Osteoblast (primary cell): ENCODE results near the gene C12orf57. TPM values are rescaled to one million over a fixed set of nuclear protein-coding genes. Genes with fewer than 3 reads are reported as not detected.

ENCODE experiments used
- DNase-seq: peaks from one replicate; pipeline ENCODE4 v3.0.0; 2011; ENCODE audit warnings: low spot score, mixed read lengths; ENCODE audit not compliant: insufficient read length; ENCODE audit errors: missing footprints
- H2AFZ ChIP-seq: 2 replicates; pipeline ENCODE4 v1.6.0; 2011; ENCODE audit warnings: mild to moderate bottlenecking, low read length
- H3K27ac ChIP-seq: 2 replicates; pipeline ENCODE4 v1.5.1; 2011; ENCODE audit warnings: mild to moderate bottlenecking, low read depth, low read length, moderate library complexity
- H3K27me3 ChIP-seq: 2 replicates; pipeline ENCODE4 v1.6.0; 2012; ENCODE audit warnings: mild to moderate bottlenecking, control low read depth, inconsistent platforms, low read length, moderate library complexity; ENCODE audit not compliant: insufficient read depth
- H3K36me3 ChIP-seq: 2 replicates; pipeline ENCODE4 v1.5.1; 2011; ENCODE audit warnings: mild to moderate bottlenecking, low read length, control low read depth, moderate library complexity; ENCODE audit not compliant: insufficient read depth
- H3K4me1 ChIP-seq: 2 replicates; pipeline ENCODE4 v1.5.1; 2011; ENCODE audit warnings: mild to moderate bottlenecking, low read length, control low read depth, moderate library complexity; ENCODE audit not compliant: insufficient read depth
- H3K4me2 ChIP-seq: 2 replicates; pipeline ENCODE4 v1.6.0; 2011; ENCODE audit warnings: mild to moderate bottlenecking, low read length; ENCODE audit not compliant: insufficient read depth
- H3K4me3 ChIP-seq: fragments of 200-600 bp; sonication (generic); 3 replicates; pipeline ENCODE4 v1.5.1; 2012; ENCODE audit warnings: mild to moderate bottlenecking, low read length, inconsistent platforms; ENCODE audit not compliant: insufficient read depth
- H3K79me2 ChIP-seq: 2 replicates; pipeline ENCODE4 v1.6.0; 2012; ENCODE audit warnings: mild to moderate bottlenecking, low read length, control low read depth, inconsistent platforms; ENCODE audit not compliant: insufficient read depth
- H3K9me3 ChIP-seq: 2 replicates; pipeline ENCODE4 v1.5.1; 2011; ENCODE audit warnings: low read depth, low read length, control low read depth
- H4K20me1 ChIP-seq: 2 replicates; pipeline ENCODE4 v1.6.0; 2012; ENCODE audit warnings: mild to moderate bottlenecking, low read length, control low read depth; ENCODE audit not compliant: insufficient read depth
- CTCF ChIP-seq: IDR thresholded peaks from 2 replicates; pipeline ENCODE4 v1.5.1; 2011; ENCODE audit warnings: mild to moderate bottlenecking, low read depth, low read length, moderate library complexity; ENCODE audit errors: extremely low read depth
- total RNA-seq: library from RNA; depleted of rRNA; stranded (reverse); fragments of >200 nt; gene quantifications from 2 replicates; pipeline ENCODE4 v1.2.3, GENCODE V29; 2012

C12orf57 gene
- total RNA-seq, 1 donor: 81.4 TPM

- Histone ChIP-seq H3K79me2 (no peaks in the 10 kb centered on the region), H4K20me1 (no peaks in the 10 kb centered on the region), H3K36me3 (no peaks in the 10 kb centered on the region), H3K27ac (no peak overlapping the region), H3K27me3 (no peaks in the 10 kb centered on the region), H3K4me2 (no peak overlapping the region), H3K9me3 (no peaks in the 10 kb centered on the region), H3K4me1 (peaks cover 6% of the 10 kb centered on the region), H3K4me3 (no peak overlapping the region), H2AFZ (no peak overlapping the region)
- no peak for DNase-seq
- no peak for TF ChIP-seq CTCF
Observed at GRCh38 chr12:6899837-6900519, 43.8 kb upstream of the C12orf57 start.

GRCh38 chr12:6902448-6902847 is 41.4 kb upstream of the C12orf57 start:
- no peak for TF ChIP-seq CTCF
- DNase-seq: no peak
- Histone ChIP-seq H3K27me3 (no peaks in the 10 kb centered on the region), H3K9me3 (no peaks in the 10 kb centered on the region), H3K4me3 (no peak overlapping the region), H3K36me3 (no peaks in the 10 kb centered on the region), H3K27ac (no peak overlapping the region), H3K4me1 (peaks cover 10% of the 10 kb centered on the region), H3K4me2 (no peak overlapping the region), H3K79me2 (no peaks in the 10 kb centered on the region), H2AFZ (no peak overlapping the region), H4K20me1 (no peaks in the 10 kb centered on the region)

GRCh38 chr12:6903722-6904121 is 40.1 kb upstream of the C12orf57 start:
- H3K27me3 ChIP-seq: no peaks in the 10 kb centered on the region
- no peak overlapping the region for H3K27ac ChIP-seq
- DNase-seq: no peak
- no peaks in the 10 kb centered on the region for H4K20me1 ChIP-seq
- no peaks in the 10 kb centered on the region for H3K79me2 ChIP-seq
- no peaks in the 10 kb centered on the region for H3K9me3 ChIP-seq
- no peak overlapping the region for H3K4me2 ChIP-seq
- H3K4me3 ChIP-seq: no peak overlapping the region
- no peaks in the 10 kb centered on the region for H3K36me3 ChIP-seq
- TF ChIP-seq CTCF: no peak
- H3K4me1 ChIP-seq: peaks cover 10% of the 10 kb centered on the region
- peak overlapping the region; percentile 100 for H2AFZ ChIP-seq

- peak; percentile 97 for DNase-seq
- Histone ChIP-seq H3K4me3 (peak within 1 kb of the TSS; percentile 99), H3K27me3 (no peaks in the 10 kb centered on the region), H3K9me3 (no peaks in the 10 kb centered on the region), H3K4me2 (peak within 1 kb of the TSS; percentile 100), H3K79me2 (no peaks in the 10 kb centered on the region), H2AFZ (peak within 1 kb of the TSS; percentile 100), H3K27ac (peak within 1 kb of the TSS; percentile 87), H4K20me1 (no peaks in the 10 kb centered on the region), H3K36me3 (no peaks in the 10 kb centered on the region), H3K4me1 (peaks cover 10% of the 10 kb centered on the region)
- TF ChIP-seq CTCF: no peak
Observed at GRCh38 chr12:6904280-6905276, 39.2 kb upstream of the C12orf57 start, which contains the start of gene LRRC23. Gene LRRC23 (plus strand): TSS chr12:6904822. CDS start chr12:6905634, 812 bp downstream.
